Parathyroid adenoma (tissue), 2 donors: ENCODE measurements around the gene ABAT.

Experiments
- H2AFZ ChIP-seq: fragments of 300-600 bp; sonication (generic); one replicate; pipeline ENCODE4 v1.7.0; 2017; ENCODE audit warnings: antibody characterized with exemption, mild to moderate bottlenecking
- H3K27ac ChIP-seq: fragments of 300-600 bp; sonication (generic); one replicate; pipeline ENCODE4 v1.7.0; 2017
- H3K27me3 ChIP-seq: fragments of 300-600 bp; sonication (generic); one replicate; pipeline ENCODE4 v1.7.0; 2017; ENCODE audit warnings: low read length; ENCODE audit not compliant: control insufficient read depth, insufficient read depth
- H3K36me3 ChIP-seq: fragments of 300-600 bp; sonication (generic); one replicate; pipeline ENCODE4 v1.7.0; 2017; ENCODE audit warnings: low read length; ENCODE audit not compliant: control insufficient read depth, insufficient read depth
- H3K4me1 ChIP-seq: fragments of 300-600 bp; sonication (generic); one replicate; pipeline ENCODE4 v1.7.0; 2017; ENCODE audit warnings: control low read depth
- H3K4me2 ChIP-seq: fragments of 300-600 bp; sonication (generic); one replicate; pipeline ENCODE4 v1.7.0; 2017; ENCODE audit warnings: low read length
- H3K4me3 ChIP-seq: fragments of 300-600 bp; sonication (generic); one replicate; pipeline ENCODE4 v1.7.0; 2017; ENCODE audit warnings: low read depth, low read length
- H3K79me2 ChIP-seq: fragments of 300-600 bp; sonication (generic); one replicate; pipeline ENCODE4 v1.7.0; 2017; ENCODE audit warnings: control low read depth
- H3K9ac ChIP-seq: fragments of 300-600 bp; sonication (generic); one replicate; pipeline ENCODE4 v1.7.0; 2017; ENCODE audit warnings: mild to moderate bottlenecking
- H3K9me3 ChIP-seq: fragments of 300-600 bp; sonication (generic); one replicate; pipeline ENCODE4 v1.7.0; 2017; ENCODE audit warnings: low read length; ENCODE audit not compliant: control insufficient read depth
- CTCF ChIP-seq: fragments of 300-600 bp; sonication (generic); IDR thresholded peaks from one replicate; pipeline ENCODE4 v1.7.0; 2017; ENCODE audit warnings: antibody characterized with exemption, mild to moderate bottlenecking
- donor health status: primary hyperparathyroidism.

The ABAT gene

GRCh38 chr16:8677481-8677880 is 3.1 kb downstream of the ABAT start:
- Histone ChIP-seq H3K9me3 (no peaks in the 10 kb centered on the region), H3K79me2 (no peaks in the 10 kb centered on the region), H3K27ac (no peak overlapping the region)

GRCh38 chr16:8678068-8678927 is 3.9 kb downstream of the ABAT start:
- Histone ChIP-seq H3K36me3 (no peaks in the 10 kb centered on the region), H3K79me2 (no peaks in the 10 kb centered on the region), H3K4me1 (no peaks in the 10 kb centered on the region), H2AFZ (no peak overlapping the region), H3K9ac (no peak overlapping the region), H3K9me3 (no peaks in the 10 kb centered on the region), H3K4me3 (no peak overlapping the region), H3K4me2 (no peak overlapping the region), H3K27ac (no peak overlapping the region), H3K27me3 (no peaks in the 10 kb centered on the region)
- no peak for TF ChIP-seq CTCF

More at GRCh38 chr16:8677481-8677880, 3.1 kb downstream of the ABAT start:
- TF ChIP-seq CTCF: no peak
- Histone ChIP-seq H3K4me3 (no peak overlapping the region), H3K4me2 (no peak overlapping the region), H3K4me1 (no peaks in the 10 kb centered on the region), H3K36me3 (no peaks in the 10 kb centered on the region), H3K9ac (no peak overlapping the region), H2AFZ (no peak overlapping the region), H3K27me3 (no peaks in the 10 kb centered on the region)

GRCh38 chr16:8679151-8679550 is 4.7 kb downstream of the ABAT start:
- no peak overlapping the region for H3K27ac ChIP-seq
- H3K4me2 ChIP-seq: no peak overlapping the region
- H3K4me1 ChIP-seq: no peaks in the 10 kb centered on the region
- H3K79me2 ChIP-seq: no peaks in the 10 kb centered on the region
- no peaks in the 10 kb centered on the region for H3K36me3 ChIP-seq
- no peak overlapping the region for H3K9ac ChIP-seq
- no peak for TF ChIP-seq CTCF
- no peak overlapping the region for H2AFZ ChIP-seq
- H3K27me3 ChIP-seq: no peaks in the 10 kb centered on the region
- no peak overlapping the region for H3K4me3 ChIP-seq
- H3K9me3 ChIP-seq: no peaks in the 10 kb centered on the region

- Histone ChIP-seq H3K4me1 (peaks cover 4% of the 10 kb centered on the region), H3K36me3 (no peaks in the 10 kb centered on the region), H3K27me3 (no peaks in the 10 kb centered on the region), H3K79me2 (no peaks in the 10 kb centered on the region), H2AFZ (no peak overlapping the region), H3K9ac (no peak overlapping the region), H3K4me3 (no peak overlapping the region), H3K9me3 (no peaks in the 10 kb centered on the region), H3K4me2 (no peak overlapping the region), H3K27ac (no peak overlapping the region)
- no peak for TF ChIP-seq CTCF
Observed at GRCh38 chr16:8682551-8683259, 8.3 kb downstream of the ABAT start.
